H9 (cell line): ENCODE data around the gene LGALS4. TPM values are rescaled to one million over a fixed set of nuclear protein-coding genes. Genes with fewer than 3 reads are reported as not detected.
"Not testable (repeated sequence)": the region's sequence is repeated elsewhere in the genome, so short reads cannot be mapped to it uniquely, and the experiment has no call there.

Source experiments
- DNase-seq: peaks from one replicate; pipeline ENCODE4 v3.0.0-alpha.2; 2017
- H2AFZ ChIP-seq: one replicate; pipeline ENCODE4 v1.6.1; 2013; ENCODE audit warnings: mild to moderate bottlenecking, low read length, control low read depth, moderate library complexity
- H2AK5ac ChIP-seq: 2 replicates; pipeline ENCODE4 v1.6.1; 2013; ENCODE audit warnings: low read length, control low read depth, mixed read lengths; ENCODE audit not compliant: insufficient read length
- H2BK120ac ChIP-seq: one replicate; pipeline ENCODE4 v1.6.1; 2013; ENCODE audit warnings: low read depth, mild to moderate bottlenecking, low read length, control low read depth, inconsistent platforms; ENCODE audit not compliant: poor library complexity, severe bottlenecking
- H2BK12ac ChIP-seq: 2 replicates; pipeline ENCODE4 v1.6.1; 2013; ENCODE audit warnings: low read length, control low read depth, mixed read lengths, low read depth; ENCODE audit not compliant: insufficient read length
- H2BK15ac ChIP-seq: 2 replicates; pipeline ENCODE4 v1.6.1; 2013; ENCODE audit warnings: low read depth, low read length, control low read depth
- H2BK20ac ChIP-seq: one replicate; pipeline ENCODE4 v1.6.1; 2013; ENCODE audit warnings: low read depth, mild to moderate bottlenecking, low read length, control low read depth, inconsistent platforms; ENCODE audit not compliant: poor library complexity, severe bottlenecking
- H2BK5ac ChIP-seq: 2 replicates; pipeline ENCODE4 v1.6.1; 2013; ENCODE audit warnings: low read length, control low read depth, mixed read lengths; ENCODE audit not compliant: insufficient read length
- H3K14ac ChIP-seq: 2 replicates; pipeline ENCODE4 v1.6.1; 2013; ENCODE audit warnings: low read length, control low read depth; ENCODE audit not compliant: insufficient read depth
- H3K18ac ChIP-seq: 2 replicates; pipeline ENCODE4 v1.6.1; 2013; ENCODE audit warnings: low read depth, mild to moderate bottlenecking, mixed read lengths, low read length, control low read depth; ENCODE audit not compliant: insufficient read length
- H3K23ac ChIP-seq: 2 replicates; pipeline ENCODE4 v1.6.1; 2013; ENCODE audit warnings: low read length, control low read depth, mixed read lengths, low read depth; ENCODE audit not compliant: insufficient read length
- H3K23me2 ChIP-seq: 2 replicates; pipeline ENCODE4 v1.6.1; 2013; ENCODE audit warnings: low read depth, mild to moderate bottlenecking, mixed read lengths, low read length, control low read depth; ENCODE audit not compliant: insufficient read length, poor library complexity, severe bottlenecking
- H3K27ac ChIP-seq: 2 replicates; pipeline ENCODE4 v1.5.1; 2013; ENCODE audit warnings: low read length, control low read depth, mixed read lengths, low read depth; ENCODE audit not compliant: insufficient read length
- H3K27me3 ChIP-seq: 2 replicates; pipeline ENCODE4 v1.6.1; 2013; ENCODE audit warnings: low read length, control low read depth, inconsistent platforms; ENCODE audit not compliant: insufficient read depth
- H3K4ac ChIP-seq: 2 replicates; pipeline ENCODE4 v1.6.1; 2013; ENCODE audit warnings: low read depth, mild to moderate bottlenecking, control low read depth, inconsistent platforms, low read length, moderate library complexity
- H3K4me1 ChIP-seq: 2 replicates; pipeline ENCODE4 v1.6.1; 2013; ENCODE audit warnings: low read length, control low read depth, inconsistent platforms; ENCODE audit not compliant: insufficient read depth
- H3K4me2 ChIP-seq: 2 replicates; pipeline ENCODE4 v1.6.1; 2013; ENCODE audit warnings: low read length, control low read depth, mixed read lengths; ENCODE audit not compliant: insufficient read length, insufficient read depth
- H3K56ac ChIP-seq: 2 replicates; pipeline ENCODE4 v1.6.1; 2013; ENCODE audit warnings: low read depth, mild to moderate bottlenecking, mixed read lengths, low read length, control low read depth; ENCODE audit not compliant: insufficient read length
- H3K79me1 ChIP-seq: 2 replicates; pipeline ENCODE4 v1.6.1; 2013; ENCODE audit warnings: low read depth, mild to moderate bottlenecking, moderate library complexity, low read length, control low read depth, inconsistent platforms; ENCODE audit not compliant: insufficient read depth, poor library complexity, severe bottlenecking
- H3K79me2 ChIP-seq: 2 replicates; pipeline ENCODE4 v1.6.1; 2013; ENCODE audit warnings: low read length, control low read depth, inconsistent platforms; ENCODE audit not compliant: insufficient read depth
- H3K9ac ChIP-seq: 2 replicates; pipeline ENCODE4 v1.6.1; 2013; ENCODE audit warnings: low read length, control low read depth, mixed read lengths; ENCODE audit not compliant: insufficient read length; ENCODE audit errors: extremely low read depth
- H3K9me3 ChIP-seq: one replicate; pipeline ENCODE4 v1.6.1; 2013; ENCODE audit warnings: low read depth, low read length, inconsistent platforms; ENCODE audit not compliant: control insufficient read depth
- H3T11ph ChIP-seq: one replicate; pipeline ENCODE4 v1.6.1; 2013; ENCODE audit warnings: mild to moderate bottlenecking, low read length, control low read depth, inconsistent platforms
- H4K20me1 ChIP-seq: one replicate; pipeline ENCODE4 v1.6.1; 2013; ENCODE audit not compliant: control insufficient read depth, insufficient read length, insufficient read depth
- H4K5ac ChIP-seq: 2 replicates; pipeline ENCODE4 v1.6.1; 2013; ENCODE audit warnings: low read depth, mild to moderate bottlenecking, mixed read lengths, low read length, control low read depth; ENCODE audit not compliant: insufficient read length
- H4K8ac ChIP-seq: replicated peaks from 2 replicates; pipeline ENCODE4 v1.6.1; 2013; ENCODE audit warnings: low read length, control low read depth, mixed read lengths, low read depth; ENCODE audit not compliant: insufficient read length
- H4K91ac ChIP-seq: 2 replicates; pipeline ENCODE4 v1.6.1; 2013; ENCODE audit warnings: low read depth, mild to moderate bottlenecking, moderate library complexity, mixed read lengths, low read length, control low read depth; ENCODE audit not compliant: insufficient read length
- H3K27ac Mint-ChIP-seq, 3 experiments: 2 replicates in 2 of 3; 3 replicates in 1 of 3; pipeline ENCODE4 v1.8.0; 2020 to 2021; ENCODE audit warnings: mixed read lengths in 3 of 3, mild to moderate bottlenecking in 1 of 3, moderate library complexity in 1 of 3
- H3K27me3 Mint-ChIP-seq: 2 replicates; pipeline ENCODE4 v1.8.0; 2021; ENCODE audit warnings: low read depth, mild to moderate bottlenecking, moderate library complexity, mixed read lengths
- H3K36me3 Mint-ChIP-seq, 3 experiments: 2 replicates in 2 of 3; 3 replicates in 1 of 3; pipeline ENCODE4 v1.8.0; 2020 to 2021; ENCODE audit warnings: low read depth in 3 of 3, mixed read lengths in 3 of 3; ENCODE audit not compliant: insufficient read depth in 1 of 3
- H3K4me1 Mint-ChIP-seq, 2 experiments: 2 replicates each; pipeline ENCODE4 v1.8.0; 2020; ENCODE audit warnings: mixed read lengths in 2 of 2
- H3K4me3 Mint-ChIP-seq, 2 experiments: 2 replicates in 1 of 2; 3 replicates in 1 of 2; pipeline ENCODE4 v1.8.0; 2020 to 2021; ENCODE audit warnings: mild to moderate bottlenecking in 2 of 2, mixed read lengths in 2 of 2, moderate library complexity in 1 of 2
- H3K9me3 Mint-ChIP-seq, 2 experiments: 2 replicates in 1 of 2; 3 replicates in 1 of 2; pipeline ENCODE4 v1.8.0; 2020; ENCODE audit warnings: mild to moderate bottlenecking in 2 of 2, mixed read lengths in 2 of 2, moderate library complexity in 1 of 2
- CTCF ChIP-seq: fragments of 200-600 bp; sonication (generic); conservative IDR thresholded peaks from 3 replicates; pipeline ENCODE4 v1.8.0; 2021; ENCODE audit warnings: antibody characterized with exemption, mild to moderate bottlenecking
- WGBS: extraction: QIAGEN DNeasy Blood & Tissue Kit; methylation state at CpG from one replicate; pipeline ENCODE4 v1.1.7; 2013; ENCODE audit warnings: missing lambda C conversion rate, low lambda C conversion rate, mixed read lengths; ENCODE audit not compliant: insufficient read length; ENCODE audit errors: extremely low coverage; 5-methylcytosine and 5-hydroxymethylcytosine counted together
- total RNA-seq: library from RNA; stranded (reverse); gene quantifications from 2 replicates; pipeline ENCODE4 v1.2.1, GENCODE V29; 2021

Gene LGALS4
- total RNA-seq, 1 experiment from 2014 or later, result 0.68 TPM

GRCh38 chr19:38773469-38774177 is 39.1 kb downstream of the LGALS4 start, which contains the start of gene LGALS7:
LGALS7 (minus strand) TSS chr19:38773517; CDS start chr19:38773492, 25 bp downstream.
- H2AK5ac ChIP-seq, result no peak within 1 kb of the TSS
- H3K4me2 ChIP-seq, result no peak within 1 kb of the TSS
- H2BK120ac ChIP-seq, result no peak within 1 kb of the TSS
- H4K8ac ChIP-seq, result no peak within 1 kb of the TSS
- no peak within 1 kb of the TSS for H3K4ac ChIP-seq
- no peak within 1 kb of the TSS for H3K14ac ChIP-seq
- no peak within 1 kb of the TSS for H2AFZ ChIP-seq
- Mint-ChIP-seq H3K4me3 (no peak within 1 kb of the TSS), H3K27ac (no peak within 1 kb of the TSS), H3K27me3 (peaks cover 10% of the 10 kb centered on the region; the same call in 1 of the 2 replicates), H3K36me3 (no peaks in the 10 kb centered on the region), H3K9me3 (no peaks in the 10 kb centered on the region; a peak in 1 of 5 replicates), H3K4me1 (peaks cover under 1 to 11% of the 10 kb centered on the region in 2 experiments; a peak in 2 of 4 replicates)
- H4K91ac ChIP-seq, result no peak within 1 kb of the TSS
- peaks cover 4% of the 10 kb centered on the region for H3K23me2 ChIP-seq
- peaks cover 4% of the 10 kb centered on the region; the same call in 1 of the 2 replicates for H3K4me1 ChIP-seq
- no CpG with 5 or more reads among the region's 14 CpGs for WGBS
- no peak within 1 kb of the TSS for H3T11ph ChIP-seq
- H3K18ac ChIP-seq, result no peak within 1 kb of the TSS
- no peaks in the 10 kb centered on the region for H3K79me2 ChIP-seq
- no peaks in the 10 kb centered on the region for H3K9me3 ChIP-seq
- no peak within 1 kb of the TSS for H2BK12ac ChIP-seq
- no peak within 1 kb of the TSS for H3K23ac ChIP-seq
- no peak within 1 kb of the TSS for H2BK5ac ChIP-seq
- H3K9ac ChIP-seq, result no peak within 1 kb of the TSS
- no peak within 1 kb of the TSS for H2BK20ac ChIP-seq
- no peak within 1 kb of the TSS for H3K27ac ChIP-seq
- H3K79me1 ChIP-seq, result no peaks in the 10 kb centered on the region
- no peaks in the 10 kb centered on the region for H3K27me3 ChIP-seq
- H4K20me1 ChIP-seq, result no peaks in the 10 kb centered on the region
- H2BK15ac ChIP-seq, result no peak within 1 kb of the TSS
- H3K56ac ChIP-seq, result no peak within 1 kb of the TSS
- no peak within 1 kb of the TSS for H4K5ac ChIP-seq
- no peak for DNase-seq
- no peak for TF ChIP-seq CTCF

GRCh38 chr19:38771569-38771968 is 41.2 kb downstream of the LGALS4 start:
- not testable (repeated sequence) for H2AK5ac ChIP-seq, H3K4me3 Mint-ChIP-seq, H3K27me3 Mint-ChIP-seq, DNase-seq, H3K4ac ChIP-seq, H4K20me1 ChIP-seq, H3K79me1 ChIP-seq, H3K23ac ChIP-seq, H3K4me2 ChIP-seq, H2BK15ac ChIP-seq, H3K79me2 ChIP-seq, H3K9me3 Mint-ChIP-seq, H3K27ac ChIP-seq, H3K27me3 ChIP-seq, H3K36me3 Mint-ChIP-seq, H2BK12ac ChIP-seq, H3K9me3 ChIP-seq, H3K4me1 Mint-ChIP-seq, H3K23me2 ChIP-seq, H4K91ac ChIP-seq, H3K4me1 ChIP-seq, H3K18ac ChIP-seq, H2BK120ac ChIP-seq, H3K9ac ChIP-seq, H2BK20ac ChIP-seq, H2BK5ac ChIP-seq, H3K27ac Mint-ChIP-seq, H4K5ac ChIP-seq, H4K8ac ChIP-seq, H3T11ph ChIP-seq, H2AFZ ChIP-seq, H3K56ac ChIP-seq, H3K14ac ChIP-seq
- WGBS, result no CpG with 5 or more reads among the region's 30 CpGs
